Smooth muscle cell (in vitro differentiated cells): ENCODE measurements around the gene MYOZ3. TPM values are rescaled to one million over a fixed set of nuclear protein-coding genes. Genes with fewer than 3 reads are reported as not detected.
A peak's percentile ranks its signal among the peaks of the same experiment; 100 is the strongest.

Experiments
- DNase-seq: peaks from one replicate; lab custom pipeline; 2025; ENCODE audit not compliant: unreplicated experiment; lab: John Stamatoyannopoulos, UW
- H2AFZ ChIP-seq: fragments of 200-600 bp; sonication (generic); 2 replicates; pipeline ENCODE4 v1.6.0; 2016; ENCODE audit warnings: antibody characterized with exemption, low read depth, mild to moderate bottlenecking
- H3F3A ChIP-seq: fragments of 200-600 bp; sonication (generic); 2 replicates; pipeline ENCODE4 v1.6.0; 2017; ENCODE audit warnings: antibody characterized with exemption, low read depth
- H3K27ac ChIP-seq: fragments of 200-600 bp; sonication (generic); 2 replicates; pipeline ENCODE4 v1.5.1; 2016; ENCODE audit warnings: low read depth, mild to moderate bottlenecking
- H3K27me3 ChIP-seq: fragments of 200-600 bp; sonication (generic); 2 replicates; pipeline ENCODE4 v1.6.1; 2016; ENCODE audit warnings: low read depth, mild to moderate bottlenecking
- H3K36me3 ChIP-seq: fragments of 200-600 bp; sonication (generic); 2 replicates; pipeline ENCODE4 v1.5.1; 2016; ENCODE audit warnings: low read depth
- H3K4me1 ChIP-seq: fragments of 200-600 bp; sonication (generic); 2 replicates; pipeline ENCODE4 v1.5.1; 2016; ENCODE audit warnings: low read depth
- H3K4me2 ChIP-seq: fragments of 200-600 bp; sonication (generic); 2 replicates; pipeline ENCODE4 v1.6.0; 2016; ENCODE audit warnings: mild to moderate bottlenecking
- H3K4me3 ChIP-seq: fragments of 200-600 bp; sonication (generic); 2 replicates; pipeline ENCODE4 v1.5.1; 2016; ENCODE audit warnings: mild to moderate bottlenecking
- H3K79me2 ChIP-seq: fragments of 200-600 bp; sonication (generic); 2 replicates; pipeline ENCODE4 v1.6.0; 2016; ENCODE audit warnings: low read depth, mild to moderate bottlenecking
- H3K9ac ChIP-seq: fragments of 200-600 bp; sonication (generic); 2 replicates; pipeline ENCODE4 v1.6.0; 2016; ENCODE audit warnings: low read depth
- H3K9me3 ChIP-seq: fragments of 200-600 bp; sonication (generic); replicated peaks from 2 replicates; pipeline ENCODE4 v1.5.1; 2016; ENCODE audit warnings: low read depth
- H4K20me1 ChIP-seq: fragments of 200-600 bp; sonication (generic); 2 replicates; pipeline ENCODE4 v1.6.0; 2016; ENCODE audit warnings: low read depth
- WGBS: methylation state at CpG from one replicate; pipeline ENCODE4 v1.1.7; 2016; ENCODE audit warnings: low lambda C conversion rate; 5-methylcytosine and 5-hydroxymethylcytosine counted together
- polyA plus RNA-seq: library from polyadenylated mRNA; unstranded; fragments of >200 nt; fragmentation: Nextera tagmentation; extraction: Ambion mirVana; gene quantifications from 2 replicates; pipeline ENCODE4 v1.2.1, GENCODE V29; 2016
- total RNA-seq: library from RNA; depleted of rRNA; stranded (reverse); fragments of >200 nt; gene quantifications from 2 replicates; pipeline ENCODE4 v1.2.3, GENCODE V29; 2014
- TF ChIP-seq, protein P1 (sequence below): fragments of 200-600 bp; sonication (generic); IDR thresholded peaks from 2 replicates; pipeline ENCODE4 v1.5.1; 2017; ENCODE audit warnings: borderline replicate concordance, mild to moderate bottlenecking, antibody characterized with exemption; ENCODE audit not compliant: insufficient read depth, poor library complexity, severe bottlenecking

The MYOZ3 gene
- total and polyA plus RNA-seq, 2 experiments from 2014 or later = 6.4 to 7.9 TPM

DNA sequence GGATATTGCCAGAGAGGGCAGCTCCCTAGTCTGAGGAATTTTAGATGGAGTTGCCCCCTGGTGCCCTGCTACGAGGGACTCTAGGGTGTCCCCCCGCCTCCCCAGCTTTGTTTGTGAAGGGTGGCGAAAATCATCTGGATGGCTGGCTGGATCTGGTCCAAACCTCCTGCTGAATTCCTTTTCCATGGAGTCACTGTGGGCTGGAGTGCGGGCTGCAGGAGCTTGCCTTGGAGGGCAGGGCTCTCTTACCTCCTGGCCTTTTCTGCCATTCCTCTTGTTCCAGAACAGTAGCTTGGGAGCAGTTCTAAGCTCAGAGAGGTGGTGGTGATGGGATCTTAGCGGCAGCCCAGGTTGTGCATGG lies 18.5 kb upstream of the MYOZ3 start:
- no peaks in the 10 kb centered on the region for H3K36me3 ChIP-seq
- H3K27ac ChIP-seq = peak overlapping the region; percentile 96
- TF ChIP-seq, protein P1, sequence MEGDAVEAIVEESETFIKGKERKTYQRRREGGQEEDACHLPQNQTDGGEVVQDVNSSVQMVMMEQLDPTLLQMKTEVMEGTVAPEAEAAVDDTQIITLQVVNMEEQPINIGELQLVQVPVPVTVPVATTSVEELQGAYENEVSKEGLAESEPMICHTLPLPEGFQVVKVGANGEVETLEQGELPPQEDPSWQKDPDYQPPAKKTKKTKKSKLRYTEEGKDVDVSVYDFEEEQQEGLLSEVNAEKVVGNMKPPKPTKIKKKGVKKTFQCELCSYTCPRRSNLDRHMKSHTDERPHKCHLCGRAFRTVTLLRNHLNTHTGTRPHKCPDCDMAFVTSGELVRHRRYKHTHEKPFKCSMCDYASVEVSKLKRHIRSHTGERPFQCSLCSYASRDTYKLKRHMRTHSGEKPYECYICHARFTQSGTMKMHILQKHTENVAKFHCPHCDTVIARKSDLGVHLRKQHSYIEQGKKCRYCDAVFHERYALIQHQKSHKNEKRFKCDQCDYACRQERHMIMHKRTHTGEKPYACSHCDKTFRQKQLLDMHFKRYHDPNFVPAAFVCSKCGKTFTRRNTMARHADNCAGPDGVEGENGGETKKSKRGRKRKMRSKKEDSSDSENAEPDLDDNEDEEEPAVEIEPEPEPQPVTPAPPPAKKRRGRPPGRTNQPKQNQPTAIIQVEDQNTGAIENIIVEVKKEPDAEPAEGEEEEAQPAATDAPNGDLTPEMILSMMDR = no peak
- WGBS = 3% methylated on average over 5 of the region's 5 CpGs
- H2AFZ ChIP-seq = no peak overlapping the region
- H3K4me3 ChIP-seq = peak overlapping the region; percentile 51
- peaks cover 67% of the 10 kb centered on the region for H3K4me1 ChIP-seq
- peak overlapping the region; percentile 76 for H3K4me2 ChIP-seq
- H3K9me3 ChIP-seq = no peaks in the 10 kb centered on the region
- DNase-seq = no peak
- peaks cover 68% of the 10 kb centered on the region for H3F3A ChIP-seq
- H4K20me1 ChIP-seq = peaks cover 49% of the 10 kb centered on the region
- H3K79me2 ChIP-seq = peaks cover 64% of the 10 kb centered on the region
- H3K27me3 ChIP-seq = no peaks in the 10 kb centered on the region
- H3K9ac ChIP-seq = peak overlapping the region; percentile 75

DNA sequence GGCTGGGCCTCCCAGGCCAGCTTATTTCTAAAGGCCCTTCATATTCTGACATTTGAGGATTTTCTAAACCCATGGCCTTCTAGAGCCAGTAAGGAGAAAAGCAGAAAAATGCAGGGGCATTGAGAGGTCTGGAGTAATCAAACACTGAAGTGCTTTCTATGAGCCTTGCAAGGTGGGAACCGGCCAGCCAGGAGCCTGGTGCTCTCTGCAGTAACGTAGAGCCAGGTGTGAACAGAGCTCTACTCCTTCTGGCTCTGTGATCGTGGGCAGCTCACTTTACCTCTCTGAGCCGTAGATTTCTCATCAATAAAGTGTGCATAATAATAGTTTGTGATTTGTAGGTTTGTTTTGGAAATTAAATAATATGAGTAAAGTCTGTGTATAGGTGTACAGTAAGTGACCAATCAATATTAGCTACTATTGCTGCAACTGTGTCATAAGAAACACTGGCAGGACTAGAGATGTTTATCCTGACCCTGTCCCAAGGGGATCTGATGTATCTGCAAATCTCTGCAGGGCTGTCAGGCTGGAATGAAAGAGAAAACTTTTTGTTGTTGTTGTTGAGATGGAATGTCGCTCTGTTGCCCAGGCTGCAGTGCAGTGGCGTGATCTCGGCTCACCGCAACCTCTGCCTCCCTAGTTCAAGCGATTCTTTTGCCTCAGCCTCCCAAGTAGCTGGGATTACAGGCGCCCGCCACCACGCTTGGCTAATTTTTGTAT lies 17.9 kb upstream of the MYOZ3 start:
- peak overlapping the region; percentile 76 for H3K4me2 ChIP-seq
- no peak for DNase-seq
- H2AFZ ChIP-seq = no peak overlapping the region
- no peaks in the 10 kb centered on the region for H3K27me3 ChIP-seq
- H4K20me1 ChIP-seq = peaks cover 55% of the 10 kb centered on the region
- H3K4me3 ChIP-seq = peak overlapping the region; percentile 51
- H3K9ac ChIP-seq = peak overlapping the region; percentile 9
- H3K9me3 ChIP-seq = no peaks in the 10 kb centered on the region
- peaks cover 66% of the 10 kb centered on the region for H3K4me1 ChIP-seq
- 85% methylated on average over 12 of the region's 12 CpGs for WGBS
- TF ChIP-seq, protein P1 = no peak
- H3K79me2 ChIP-seq = peaks cover 69% of the 10 kb centered on the region
- H3K36me3 ChIP-seq = no peaks in the 10 kb centered on the region
- peaks cover 63% of the 10 kb centered on the region for H3F3A ChIP-seq
- peak overlapping the region; percentile 96 for H3K27ac ChIP-seq

DNA sequence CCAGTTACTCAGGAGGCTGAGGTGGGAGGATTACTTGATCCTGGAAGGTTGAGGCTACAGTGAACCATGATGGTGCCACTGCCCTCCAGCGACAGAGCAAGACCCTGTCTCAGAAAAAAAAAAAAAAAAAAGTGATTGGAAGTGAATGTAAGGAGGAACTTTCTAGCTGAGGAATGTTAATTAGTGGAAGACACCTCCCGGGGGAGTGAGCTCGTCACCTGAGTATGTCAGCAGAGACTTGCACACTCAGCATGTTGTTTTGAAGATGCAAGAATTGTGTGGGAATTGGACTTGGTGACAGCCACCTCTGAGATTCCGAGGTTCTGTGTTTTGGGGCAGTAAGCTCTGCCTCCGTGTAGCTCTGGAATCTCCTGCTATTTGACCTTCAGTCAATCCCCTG lies 17.0 kb upstream of the MYOZ3 start:
- peak overlapping the region; percentile 96 for H3K27ac ChIP-seq
- no peak overlapping the region for H3K9ac ChIP-seq
- TF ChIP-seq, protein P1 = no peak
- H2AFZ ChIP-seq = no peak overlapping the region
- H3F3A ChIP-seq = peaks cover 61% of the 10 kb centered on the region
- no peaks in the 10 kb centered on the region for H3K9me3 ChIP-seq
- no peak for DNase-seq
- no peaks in the 10 kb centered on the region for H3K27me3 ChIP-seq
- H3K36me3 ChIP-seq = no peaks in the 10 kb centered on the region
- H3K79me2 ChIP-seq = peaks cover 73% of the 10 kb centered on the region
- H3K4me1 ChIP-seq = peaks cover 62% of the 10 kb centered on the region
- H3K4me2 ChIP-seq = peak overlapping the region; percentile 76
- H3K4me3 ChIP-seq = no peak overlapping the region
- peaks cover 64% of the 10 kb centered on the region for H4K20me1 ChIP-seq
- 45% methylated on average over 5 of the region's 5 CpGs for WGBS

DNA sequence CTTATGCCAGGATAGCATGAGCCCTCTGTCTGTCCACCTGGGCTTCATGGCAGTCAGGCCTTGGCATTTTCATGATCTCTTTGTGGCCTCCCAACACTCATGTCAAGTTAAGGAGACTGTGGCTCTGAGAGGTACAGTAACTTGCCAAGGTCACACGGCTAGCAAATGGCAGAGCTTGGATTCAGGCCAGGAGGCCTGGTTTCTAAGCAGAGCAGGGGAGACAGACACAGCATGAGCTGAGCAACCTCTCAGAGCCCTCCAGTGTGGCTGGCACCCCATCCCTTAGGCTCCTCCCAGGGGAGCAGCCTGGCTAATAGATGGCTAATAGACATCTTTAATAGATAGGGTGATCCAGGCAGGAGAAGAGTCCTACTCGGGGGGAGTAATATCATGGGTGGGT lies 16.5 kb upstream of the MYOZ3 start:
- peak overlapping the region; percentile 7 for H3K9ac ChIP-seq

More for the DNA sequence above, 16.5 kb upstream of the MYOZ3 start:
- Histone ChIP-seq H3K79me2 (peaks cover 77% of the 10 kb centered on the region), H3K4me1 (peaks cover 58% of the 10 kb centered on the region), H3K36me3 (no peaks in the 10 kb centered on the region), H3F3A (peaks cover 57% of the 10 kb centered on the region), H3K4me2 (peak overlapping the region; percentile 76), H2AFZ (no peak overlapping the region), H3K4me3 (peak overlapping the region; percentile 6), H4K20me1 (peaks cover 69% of the 10 kb centered on the region), H3K27ac (peak overlapping the region; percentile 96), H3K27me3 (no peaks in the 10 kb centered on the region), H3K9me3 (no peaks in the 10 kb centered on the region)
- DNase-seq = no peak
- TF ChIP-seq, protein P1 = no peak
- WGBS = 60% methylated on average over 2 of the region's 2 CpGs
